Fibroblast of pulmonary artery (primary cell): ENCODE data around the gene E2F7.
A peak's percentile ranks its signal among the peaks of the same experiment; 100 is the strongest.
"Not testable (repeated sequence)": the region's sequence is repeated elsewhere in the genome, so short reads cannot be mapped to it uniquely, and the experiment has no call there.

Experiments
- DNase-seq: peaks from one replicate; pipeline ENCODE4 v3.0.0-alpha.2; 2010; ENCODE audit warnings: low read depth
- H3K4me3 ChIP-seq: replicated peaks from 2 replicates; pipeline ENCODE4 v1.5.1; 2011; ENCODE audit warnings: low read depth, mild to moderate bottlenecking, control low read depth, low read length, moderate library complexity
- TF ChIP-seq, protein P1 (sequence below): IDR thresholded peaks from 2 replicates; pipeline ENCODE4 v1.5.1; 2011; ENCODE audit warnings: mild to moderate bottlenecking, control low read depth, low read length, inconsistent platforms; ENCODE audit errors: missing control alignments

The E2F7 gene

DNA sequence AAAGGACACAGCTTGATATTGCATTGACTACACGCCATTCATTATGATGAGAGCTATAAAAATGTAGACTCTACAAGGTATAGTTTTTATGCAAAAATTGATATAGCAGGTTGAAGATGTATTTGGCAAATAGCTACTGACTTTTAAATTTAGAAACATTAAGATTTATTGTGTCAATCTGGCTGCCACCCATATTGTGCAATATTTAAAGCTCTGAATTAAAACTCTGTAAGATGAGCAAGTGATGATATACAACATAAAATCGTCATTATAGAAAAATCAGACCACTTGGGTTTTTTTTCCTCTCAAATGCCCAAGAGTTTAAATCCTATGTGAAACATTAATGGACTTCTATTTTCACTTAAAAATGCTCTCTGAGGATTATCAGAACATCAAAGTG is 36.8 kb upstream of the E2F7 start:
- DNase-seq, result no peak
- TF ChIP-seq, protein P1, sequence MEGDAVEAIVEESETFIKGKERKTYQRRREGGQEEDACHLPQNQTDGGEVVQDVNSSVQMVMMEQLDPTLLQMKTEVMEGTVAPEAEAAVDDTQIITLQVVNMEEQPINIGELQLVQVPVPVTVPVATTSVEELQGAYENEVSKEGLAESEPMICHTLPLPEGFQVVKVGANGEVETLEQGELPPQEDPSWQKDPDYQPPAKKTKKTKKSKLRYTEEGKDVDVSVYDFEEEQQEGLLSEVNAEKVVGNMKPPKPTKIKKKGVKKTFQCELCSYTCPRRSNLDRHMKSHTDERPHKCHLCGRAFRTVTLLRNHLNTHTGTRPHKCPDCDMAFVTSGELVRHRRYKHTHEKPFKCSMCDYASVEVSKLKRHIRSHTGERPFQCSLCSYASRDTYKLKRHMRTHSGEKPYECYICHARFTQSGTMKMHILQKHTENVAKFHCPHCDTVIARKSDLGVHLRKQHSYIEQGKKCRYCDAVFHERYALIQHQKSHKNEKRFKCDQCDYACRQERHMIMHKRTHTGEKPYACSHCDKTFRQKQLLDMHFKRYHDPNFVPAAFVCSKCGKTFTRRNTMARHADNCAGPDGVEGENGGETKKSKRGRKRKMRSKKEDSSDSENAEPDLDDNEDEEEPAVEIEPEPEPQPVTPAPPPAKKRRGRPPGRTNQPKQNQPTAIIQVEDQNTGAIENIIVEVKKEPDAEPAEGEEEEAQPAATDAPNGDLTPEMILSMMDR, result no peak
- no peak overlapping the region for H3K4me3 ChIP-seq

DNA sequence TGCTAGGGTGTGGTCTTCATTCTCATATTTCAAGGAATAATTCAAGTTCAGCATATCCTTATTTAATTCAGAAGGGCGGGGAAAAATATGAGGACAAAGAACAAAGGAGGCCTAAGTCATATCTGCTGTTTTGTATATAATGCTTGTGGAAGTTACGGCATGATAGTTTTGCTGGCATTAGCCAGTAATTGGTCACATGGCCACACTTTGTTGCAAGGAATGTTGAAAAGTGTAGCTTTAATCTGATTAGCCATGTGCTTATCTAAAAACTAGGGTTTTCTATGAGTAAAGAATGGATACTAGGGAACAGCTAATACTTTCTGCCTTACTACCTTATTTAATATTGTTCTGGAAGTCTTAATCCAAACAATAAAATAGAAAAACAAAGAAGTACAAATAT is 34.4 kb upstream of the E2F7 start:
- no peak overlapping the region for H3K4me3 ChIP-seq
- no peak for DNase-seq
- TF ChIP-seq, protein P1, result no peak

DNA sequence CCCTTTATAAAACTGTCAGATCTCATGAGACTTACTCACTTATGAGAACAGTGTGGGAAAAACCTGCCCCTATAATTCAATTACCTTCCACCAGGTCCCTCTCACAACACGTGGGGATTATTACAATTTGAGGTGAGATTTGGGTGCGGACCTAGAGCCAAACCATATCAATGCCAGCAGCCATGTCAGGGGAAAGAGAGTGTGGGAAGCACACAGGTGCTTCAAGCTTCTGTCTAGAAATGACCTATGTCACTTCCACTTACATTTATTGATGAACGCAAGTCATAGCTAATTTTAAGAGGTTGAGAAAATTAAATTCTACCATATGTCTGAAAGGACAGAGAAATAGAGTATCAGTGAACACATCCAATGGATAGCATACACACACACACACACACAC is 32.5 kb upstream of the E2F7 start:
- DNase-seq, result no peak
- no peak overlapping the region for H3K4me3 ChIP-seq
- TF ChIP-seq, protein P1, result no peak

DNA sequence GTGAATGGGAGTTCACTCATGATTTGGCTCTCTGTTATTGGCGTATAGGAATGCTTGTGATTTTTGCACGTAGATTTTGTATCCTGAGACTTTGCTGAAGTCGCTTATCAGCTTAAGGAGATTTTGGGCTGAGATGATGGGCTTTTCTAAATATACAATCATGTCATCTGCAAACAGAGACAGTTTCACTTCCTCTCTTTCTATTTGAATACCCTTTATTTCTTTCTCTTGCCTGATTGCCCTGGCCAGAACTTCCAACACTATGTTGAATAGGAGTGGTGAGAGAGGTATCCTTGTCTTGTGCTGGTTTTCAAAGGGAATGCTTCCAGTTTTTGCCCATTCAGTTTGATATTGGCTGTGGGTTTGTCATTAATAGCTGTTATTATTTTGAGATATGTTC is 26.9 kb upstream of the E2F7 start:
- not testable (repeated sequence) for H3K4me3 ChIP-seq, DNase-seq

DNA sequence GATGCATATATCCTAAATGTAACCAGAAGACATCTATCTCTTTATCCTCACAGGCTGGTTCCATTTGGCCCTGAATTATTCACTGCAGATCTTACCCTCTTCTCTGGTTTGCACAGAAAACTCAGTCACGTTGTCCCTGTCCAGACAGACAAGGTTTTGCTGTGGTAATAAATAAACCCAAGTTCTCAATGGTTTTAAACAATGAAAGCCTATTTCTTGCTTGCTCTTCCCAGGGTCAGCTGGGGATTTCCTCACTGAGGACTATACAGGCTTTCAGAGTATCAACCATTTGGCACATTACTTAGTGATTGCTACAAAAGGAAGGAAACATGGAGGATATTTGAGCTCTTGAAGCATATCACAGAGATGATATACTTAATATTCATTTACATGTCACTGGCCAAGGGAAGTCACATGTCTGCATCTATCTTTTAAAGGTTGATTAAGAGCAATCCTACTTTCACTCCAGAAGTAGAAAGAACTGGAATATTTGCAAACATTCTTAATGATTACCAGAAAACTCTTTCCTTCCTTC is 24.4 kb upstream of the E2F7 start:
- no peak overlapping the region for H3K4me3 ChIP-seq
- TF ChIP-seq, protein P1, result no peak
- no peak for DNase-seq

DNA sequence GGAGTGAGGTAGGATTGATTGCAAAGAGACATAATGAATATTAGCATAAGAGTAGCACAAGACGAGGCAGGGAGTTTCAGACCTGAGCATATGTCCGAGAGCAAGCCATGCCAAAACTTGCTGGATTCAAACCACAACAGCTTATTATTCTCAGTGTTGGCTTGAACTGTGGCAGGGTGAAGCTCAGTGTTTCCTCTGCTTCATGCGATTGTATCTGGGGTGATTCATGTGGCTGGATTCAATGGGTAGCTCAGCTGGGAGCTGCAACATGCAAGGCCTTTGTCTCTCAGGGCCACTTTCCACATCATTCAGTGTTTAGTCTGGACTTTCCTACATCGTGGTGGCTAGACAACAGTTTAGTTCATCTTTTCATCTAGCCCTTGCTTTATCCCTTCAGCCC is 22.1 kb upstream of the E2F7 start:
- peak; percentile 91 for DNase-seq
- TF ChIP-seq, protein P1, result no peak
- no peak overlapping the region for H3K4me3 ChIP-seq

DNA sequence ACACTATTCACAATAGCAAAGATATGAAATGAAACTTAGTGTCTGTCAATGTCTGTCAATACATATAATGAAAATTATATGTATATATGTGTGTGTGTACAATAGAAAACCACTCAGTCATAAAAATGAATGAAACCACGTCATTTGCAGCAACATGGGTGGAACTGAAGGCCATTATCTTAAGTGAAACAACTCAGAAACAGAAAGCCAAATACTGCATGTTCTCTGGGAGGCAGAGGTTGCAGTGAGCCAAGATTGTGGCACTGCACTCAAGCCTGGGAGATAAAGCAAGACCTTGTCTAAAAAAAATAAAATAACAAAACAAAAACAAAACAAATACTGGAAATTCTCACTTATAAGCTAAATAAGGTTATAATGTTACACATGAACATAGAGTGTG is 16.7 kb upstream of the E2F7 start:
- no peak overlapping the region for H3K4me3 ChIP-seq
- DNase-seq, result no peak
- TF ChIP-seq, protein P1, result no peak
